ENCODE measurements around the gene ZDHHC1.
"Not testable (repeated sequence)": the region's sequence is repeated elsewhere in the genome, so short reads cannot be mapped to it uniquely, and the experiment has no call there.

Gene ZDHHC1

GRCh38 chr16:67394155-67395104 is 21.8 kb downstream of the ZDHHC1 start:
- DNase-seq (ENCODE audit: low read depth): no peak

- DNase-seq (ENCODE audit: low read depth): no peak
These were observed 22.5 kb downstream of the ZDHHC1 start for GRCh38 chr16:67393788-67394154.

- no peak for DNase-seq (ENCODE audit: low read depth)
These were observed 23.0 kb downstream of the ZDHHC1 start, which contains the start of gene TPPP3 for GRCh38 chr16:67393111-67393787. TSS of gene TPPP3 (minus strand) at chr16:67393498. CDS start at chr16:67391111, 2,387 bp downstream.

- no peak for DNase-seq (ENCODE audit: low read depth)
These were observed 23.8 kb downstream of the ZDHHC1 start for GRCh38 chr16:67392301-67393059.

GRCh38 chr16:67391424-67392300 is 24.6 kb downstream of the ZDHHC1 start:
- DNase-seq (ENCODE audit: low read depth): no peak

GRCh38 chr16:67390816-67391423 is 25.4 kb downstream of the ZDHHC1 start:
- DNase-seq (ENCODE audit: low read depth): no peak

- DNase-seq (ENCODE audit: low read depth): no peak
These were observed 26.1 kb downstream of the ZDHHC1 start for GRCh38 chr16:67389911-67390815.

GRCh38 chr16:67388591-67388990 is 27.7 kb downstream of the ZDHHC1 start:
- no peak for DNase-seq (ENCODE audit: low read depth)

GRCh38 chr16:67388191-67388590 is 28.1 kb downstream of the ZDHHC1 start:
- no peak for DNase-seq (ENCODE audit: low read depth)

- DNase-seq (ENCODE audit: low read depth): no peak
These were observed 28.7 kb downstream of the ZDHHC1 start for GRCh38 chr16:67387479-67388079.

- no peak for DNase-seq (ENCODE audit: low read depth)
These were observed 29.3 kb downstream of the ZDHHC1 start for GRCh38 chr16:67386861-67387455.

GRCh38 chr16:67384778-67385510 is 31.3 kb downstream of the ZDHHC1 start:
- no peak for DNase-seq (ENCODE audit: low read depth)

- no peak for DNase-seq (ENCODE audit: low read depth)
These were observed 33.0 kb downstream of the ZDHHC1 start for GRCh38 chr16:67383284-67383683.

- no peak for DNase-seq (ENCODE audit: low read depth)
These were observed 37.6 kb downstream of the ZDHHC1 start for GRCh38 chr16:67378642-67379041.

GRCh38 chr16:67376012-67376411 is 40.3 kb downstream of the ZDHHC1 start:
- not testable (repeated sequence) for DNase-seq (ENCODE audit: low read depth)

- no peak for DNase-seq (ENCODE audit: low read depth)
These were observed 43.6 kb downstream of the ZDHHC1 start for GRCh38 chr16:67372664-67373063.

- no peak for DNase-seq (ENCODE audit: low read depth)
These were observed 45.6 kb downstream of the ZDHHC1 start for GRCh38 chr16:67370661-67371060.

GRCh38 chr16:67364600-67365235 is 51.6 kb downstream of the ZDHHC1 start:
- no peak for DNase-seq (ENCODE audit: low read depth)

Measured in stimulated activated CD8-positive, alpha-beta memory T cell treated with anti-CD3 and anti-CD28 coated beads, Interleukin-7, amount 100 ng/mL, for 24 hours (primary cell).